Astrocyte of the cerebellum (primary cell): ENCODE measurements around the gene ZFP2.

Experiments
- DNase-seq: peaks from one replicate; pipeline ENCODE4 v3.0.0-alpha.2; 2011; ENCODE audit warnings: low read depth
- H3K4me3 ChIP-seq: 2 replicates; pipeline ENCODE4 v1.5.1; 2011; ENCODE audit warnings: mild to moderate bottlenecking, low read depth, low read length, moderate library complexity
- CTCF ChIP-seq: IDR thresholded peaks from 2 replicates; pipeline ENCODE4 v1.5.1; 2012; ENCODE audit warnings: low read length, low read depth, moderate library complexity, mild to moderate bottlenecking; ENCODE audit errors: missing control alignments
- in situ Hi-C: cut with HindIII; loops from 2 replicates; pipeline ENCODE4 v1.10.0; 2017; ENCODE audit warnings: low sequenced_read_pairs

ZFP2 gene

DNA sequence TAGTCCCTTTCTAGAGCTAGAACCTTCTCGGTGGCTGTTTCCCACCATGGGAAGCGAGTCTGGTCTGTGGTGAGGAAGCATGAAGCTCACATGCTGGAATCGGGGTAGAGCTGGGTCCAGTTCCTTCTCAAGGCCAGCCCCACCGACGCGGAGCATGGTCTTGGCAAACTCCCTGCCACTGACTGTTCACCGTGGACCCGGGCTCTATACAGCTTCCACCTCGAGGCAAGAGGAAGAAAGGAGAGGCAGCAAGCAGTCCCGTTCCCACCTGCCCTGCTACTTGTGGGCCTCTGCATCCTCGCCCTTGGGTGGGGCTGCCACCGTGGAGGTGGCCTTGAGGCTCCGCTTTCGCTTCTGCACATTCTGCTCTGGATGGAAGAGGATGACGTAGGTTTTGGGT, 85.7 kb downstream of the ZFP2 start:
- in situ Hi-C loops, result no loop called here
- no peak for TF ChIP-seq CTCF
- no peak for DNase-seq
- no peak overlapping the region for H3K4me3 ChIP-seq
